GDM1 (cell line): ENCODE results near the gene GPR161.

Experiments
- DNase-seq: peaks from one replicate; lab custom pipeline; 2025; lab: John Stamatoyannopoulos, UW

Gene GPR161

GRCh38 chr1:168106274-168106673 lies 30.5 kb downstream of the GPR161 start:
- no peak for DNase-seq

DNA sequence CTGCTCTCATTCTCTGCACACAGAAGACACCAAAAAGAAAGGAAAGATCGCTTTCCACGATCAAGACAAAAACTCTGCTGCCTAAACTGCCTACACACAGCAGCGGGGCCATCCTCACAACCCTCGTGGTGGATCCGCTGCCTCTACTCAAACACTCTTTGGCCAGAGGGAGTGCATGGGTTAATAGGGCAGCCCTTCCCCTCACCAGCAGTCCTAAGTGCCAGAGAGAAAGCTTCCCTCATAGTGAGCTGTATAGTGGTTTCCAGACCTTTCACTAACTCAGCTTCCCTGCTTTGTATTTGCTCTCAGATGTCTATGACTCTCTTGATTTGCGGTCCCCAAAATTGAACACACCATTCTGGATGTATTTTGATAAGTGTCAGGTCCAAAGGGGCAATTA lies 30.9 kb downstream of the GPR161 start:
- no peak for DNase-seq

- no peak for DNase-seq
Measured at GRCh38 chr1:168104535-168104934, 32.2 kb downstream of the GPR161 start.

DNA sequence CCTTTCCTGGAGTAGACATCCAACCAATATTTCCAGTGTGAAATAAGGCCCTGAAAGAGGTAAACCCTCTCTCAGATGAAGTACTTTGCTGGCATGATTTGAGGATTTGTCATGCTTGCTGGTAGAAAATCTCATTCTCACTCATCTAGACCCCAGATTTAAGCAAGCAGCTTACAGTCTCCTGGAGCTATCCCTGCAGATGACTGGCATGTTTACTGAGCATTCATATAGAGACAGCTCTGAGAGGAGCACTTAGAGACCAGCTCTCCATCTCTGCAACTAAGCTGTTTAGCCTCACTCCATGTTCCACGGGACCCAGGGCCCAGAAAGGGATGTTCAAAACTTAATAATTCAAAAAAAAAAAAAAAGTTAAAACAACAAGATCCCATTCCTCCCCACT lies 34.2 kb downstream of the GPR161 start:
- DNase-seq, result no peak

DNA sequence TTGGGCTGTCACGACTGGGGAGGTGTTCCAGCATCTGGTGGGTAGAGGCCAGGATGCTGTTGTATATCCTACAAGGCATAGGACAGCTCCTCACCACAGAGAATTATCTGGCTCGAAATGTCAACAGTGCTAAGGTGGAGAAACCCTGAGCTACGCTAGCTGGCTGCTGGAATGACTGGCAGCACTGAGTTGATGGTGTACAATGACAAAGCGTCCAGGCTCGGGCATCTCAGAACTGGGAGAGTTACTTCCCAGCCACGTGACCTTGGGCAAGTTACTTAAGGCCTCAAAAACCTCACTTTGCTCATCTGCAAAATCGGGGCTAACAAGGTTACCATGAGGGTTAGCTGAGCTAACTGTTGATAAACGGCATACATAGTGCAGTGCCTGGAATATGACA lies 35.4 kb downstream of the GPR161 start:
- DNase-seq, result no peak

GRCh38 chr1:168100315-168101002 lies 36.3 kb downstream of the GPR161 start:
- no peak for DNase-seq

- no peak for DNase-seq
Measured at GRCh38 chr1:168099337-168099801, 37.4 kb downstream of the GPR161 start.

DNA sequence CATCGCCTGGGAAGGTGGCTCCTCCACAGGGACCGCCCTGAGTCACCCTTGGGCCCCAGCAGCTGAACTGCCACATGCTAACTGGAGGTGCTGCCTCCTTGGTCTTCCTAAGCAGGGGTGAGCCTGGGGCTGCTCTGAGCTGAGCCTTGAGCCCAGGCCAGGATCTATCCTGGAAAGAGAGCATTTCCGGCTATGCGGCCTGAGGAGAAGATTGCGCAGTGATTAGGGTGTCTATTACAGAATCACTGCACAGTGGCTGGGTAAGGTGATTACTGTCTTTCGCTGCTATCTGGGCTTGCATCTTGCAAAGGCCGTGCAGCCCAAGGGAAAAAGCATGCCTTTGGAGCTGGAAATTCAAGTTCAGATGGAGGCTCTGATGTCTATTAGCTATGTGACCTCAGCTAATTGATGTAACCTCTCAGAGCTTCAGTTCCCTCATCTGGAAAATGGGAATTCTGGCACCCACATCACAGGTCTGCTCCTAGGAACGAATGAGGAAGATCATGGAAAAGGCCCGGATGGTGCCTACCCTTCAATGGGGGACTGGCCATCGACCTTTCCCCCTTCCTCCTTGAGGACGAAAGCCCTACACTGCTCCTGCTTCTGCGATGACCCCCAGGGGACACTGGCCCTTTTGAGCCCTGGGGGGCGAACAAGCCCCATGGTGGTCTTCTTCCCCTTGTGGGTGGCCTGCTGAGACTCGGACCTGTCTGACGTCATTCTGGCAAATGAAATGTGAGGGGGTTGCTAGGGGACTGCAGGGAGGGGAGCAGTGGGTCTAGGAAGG lies 38.0 kb downstream of the GPR161 start:
- no peak for DNase-seq

DNA sequence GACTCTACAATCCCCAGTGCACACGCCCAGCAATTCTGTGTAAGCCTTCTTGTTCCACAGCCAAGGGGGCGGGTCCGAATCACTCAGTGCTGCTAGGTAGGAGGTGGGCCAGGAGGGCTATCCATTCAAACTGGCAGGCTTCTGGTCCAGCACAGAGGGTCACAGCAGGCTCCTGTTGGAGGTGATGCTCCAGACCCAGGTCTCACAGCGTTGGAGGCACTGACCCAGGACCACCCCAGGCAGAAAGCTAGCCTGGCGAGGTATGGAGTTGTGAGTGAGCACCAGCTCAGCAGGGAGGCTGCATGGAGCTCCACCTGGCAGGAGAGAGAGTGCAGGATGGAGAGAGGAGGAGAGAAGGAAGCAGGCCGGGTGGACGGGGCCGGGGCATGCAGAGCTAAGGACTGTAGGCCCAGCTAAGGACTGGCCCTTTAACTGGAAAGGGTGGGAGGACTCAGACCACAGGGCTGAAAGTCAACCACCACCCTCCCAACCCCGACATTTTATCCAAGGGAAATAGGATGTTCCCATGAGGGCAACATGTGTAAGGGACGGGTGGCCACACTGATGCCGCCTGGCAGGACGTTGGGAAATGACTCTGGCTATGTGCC lies 38.7 kb downstream of the GPR161 start:
- DNase-seq, result no peak

- DNase-seq, result no peak
Measured at GRCh38 chr1:168096296-168097165, 40.2 kb downstream of the GPR161 start.

- no peak for DNase-seq
Measured at GRCh38 chr1:168095476-168095875, 41.3 kb downstream of the GPR161 start.

DNA sequence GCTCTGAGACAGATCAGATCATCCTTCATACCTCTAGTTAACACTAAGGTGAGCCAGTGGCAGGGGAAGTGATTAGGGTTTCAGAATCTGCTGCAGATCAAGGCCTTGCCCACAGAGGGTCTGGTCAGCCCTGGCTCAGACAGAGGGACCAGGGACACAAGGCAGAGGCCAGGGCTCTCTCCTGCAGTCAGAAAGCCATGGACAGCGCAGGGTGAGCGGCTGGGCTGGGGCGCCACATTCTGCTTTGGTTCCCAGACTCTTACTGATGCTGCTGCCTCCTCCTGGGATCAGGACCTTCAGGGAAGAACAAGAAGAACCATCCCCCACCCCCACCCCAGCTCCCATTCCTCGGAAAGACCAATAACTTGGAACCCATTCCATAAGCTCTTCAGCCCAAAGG lies 43.1 kb downstream of the GPR161 start:
- no peak for DNase-seq

GRCh38 chr1:168092566-168093355 lies 44.0 kb downstream of the GPR161 start:
- DNase-seq, result no peak

GRCh38 chr1:168091720-168092550 lies 44.8 kb downstream of the GPR161 start:
- no peak for DNase-seq

DNA sequence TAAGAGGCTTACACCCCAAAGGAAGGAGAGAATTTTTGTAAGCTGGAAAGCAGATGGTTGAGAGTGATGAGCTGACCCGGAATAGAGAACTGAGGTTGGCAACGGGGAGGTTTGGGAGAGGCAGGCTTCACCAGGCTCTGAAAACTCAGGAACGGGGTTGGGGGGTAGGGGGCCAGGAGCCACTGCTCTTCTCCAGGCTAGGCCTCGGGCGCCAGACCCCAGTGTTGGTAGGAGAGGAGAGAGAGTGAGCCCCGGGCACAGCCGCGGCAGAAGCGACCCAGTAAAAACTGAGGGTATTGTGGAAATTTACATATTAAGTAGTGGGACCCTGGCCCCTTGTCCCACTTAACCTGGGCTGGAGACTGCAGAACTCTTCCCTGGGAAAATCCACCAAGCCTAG lies 45.7 kb downstream of the GPR161 start:
- DNase-seq, result no peak

DNA sequence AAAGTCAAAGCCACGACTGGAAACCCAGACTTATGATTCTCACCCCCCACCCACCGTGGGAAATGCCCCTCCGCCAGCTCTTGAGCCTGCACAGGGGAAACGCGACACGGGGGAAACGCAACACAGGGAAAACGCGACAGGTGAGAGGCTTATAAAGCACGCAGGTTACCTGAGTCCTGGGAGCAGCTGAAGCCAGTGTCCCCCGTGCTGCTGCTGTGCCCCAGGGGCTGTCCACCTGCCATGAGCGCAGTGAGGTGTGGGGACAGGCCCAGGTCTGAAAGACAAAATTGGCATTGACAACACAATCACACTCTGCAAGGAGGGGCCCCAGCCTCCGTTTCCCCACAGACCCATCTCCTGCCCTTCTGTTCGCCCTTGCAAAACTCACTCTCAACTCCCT lies 46.3 kb downstream of the GPR161 start:
- DNase-seq, result no peak

GRCh38 chr1:168089979-168090337 lies 46.8 kb downstream of the GPR161 start:
- DNase-seq, result no peak

- no peak for DNase-seq
Measured at GRCh38 chr1:168089326-168089978, 47.3 kb downstream of the GPR161 start.

- DNase-seq, result no peak
Measured at GRCh38 chr1:168088511-168089325, 48.0 kb downstream of the GPR161 start.
